ENCODE data around the gene FAM3B. TPM values are rescaled to one million over a fixed set of nuclear protein-coding genes. Genes with fewer than 3 reads are reported as not detected.
"Not testable (repeated sequence)": the region's sequence is repeated elsewhere in the genome, so short reads cannot be mapped to it uniquely, and the experiment has no call there.

The FAM3B gene
- polyA plus RNA-seq, 3 donors = 14.4 to 29.7 (median 15.8) TPM

GRCh38 chr21:41345934-41346685, 29.5 kb downstream of the FAM3B start:
- DNase-seq = no peak

GRCh38 chr21:41346758-41347157, 30.2 kb downstream of the FAM3B start:
- no peak for DNase-seq

GRCh38 chr21:41348434-41348833, 31.8 kb downstream of the FAM3B start:
- DNase-seq = no peak

- DNase-seq = peak; percentile 35
Measured at GRCh38 chr21:41349126-41349525, 32.5 kb downstream of the FAM3B start.

- DNase-seq = no peak
Measured at GRCh38 chr21:41349619-41350390, 33.2 kb downstream of the FAM3B start.

- DNase-seq = no peak
Measured at GRCh38 chr21:41350436-41351155, 34.0 kb downstream of the FAM3B start.

GRCh38 chr21:41357546-41357945, 40.9 kb downstream of the FAM3B start:
- DNase-seq = no peak

GRCh38 chr21:41358193-41359166, 41.9 kb downstream of the FAM3B start:
- no peak for DNase-seq

- DNase-seq = no peak
Measured at GRCh38 chr21:41359286-41359685, 42.7 kb downstream of the FAM3B start.

- not testable (repeated sequence) for DNase-seq
Measured at GRCh38 chr21:41359754-41360071, 43.1 kb downstream of the FAM3B start.

GRCh38 chr21:41360072-41360821, 43.6 kb downstream of the FAM3B start:
- DNase-seq = no peak

- no peak for DNase-seq
Measured at GRCh38 chr21:41361053-41361785, 44.6 kb downstream of the FAM3B start.

- DNase-seq = no peak
Measured at GRCh38 chr21:41361786-41362604, 45.4 kb downstream of the FAM3B start, which contains the start of gene MX2. Gene MX2 (plus strand): TSS chr21:41362027. CDS start chr21:41376907, 14,880 bp downstream.

- no peak for DNase-seq
Measured at GRCh38 chr21:41362605-41363369, 46.2 kb downstream of the FAM3B start.

- DNase-seq = no peak
Measured at GRCh38 chr21:41363370-41364270, 47.0 kb downstream of the FAM3B start.

GRCh38 chr21:41364308-41364707, 47.7 kb downstream of the FAM3B start:
- DNase-seq = no peak
